HepG2 (cell line): Measurements from ENCODE around the gene TSPAN11.

Experiments used
- CTCF ChIP-seq: sonication (generic); formaldehyde crosslinking; IDR thresholded peaks from 2 replicates; pipeline ENCODE4 v1.5.0; 2020; ENCODE audit warnings: mild to moderate bottlenecking, missing genetic modification reagents, moderate library complexity
- NPAS2 ChIP-seq: sonication (generic); formaldehyde crosslinking; IDR thresholded peaks from 2 replicates; pipeline ENCODE4 v1.8.0; 2022; ENCODE audit warnings: mild to moderate bottlenecking, missing genetic modification reagents, borderline replicate concordance
- PHF20 ChIP-seq: sonication (generic); formaldehyde crosslinking; IDR thresholded peaks from 2 replicates; pipeline ENCODE4 v1.5.0; 2020; ENCODE audit warnings: mild to moderate bottlenecking, missing genetic modification reagents
- RERE ChIP-seq: IDR thresholded peaks from 2 replicates; pipeline ENCODE4 v1.6.1; 2016; ENCODE audit warnings: low read depth, missing genetic modification reagents, missing compliant biosample characterization
- SP1 ChIP-seq, 2 experiments: fragments of 450-650 bp in 1 of 2; sonication (generic) in 1 of 2; formaldehyde crosslinking in 1 of 2; IDR thresholded peaks; 2 replicates each; pipeline versions ENCODE4 v1.4.0 to v1.6.1; 2016 to 2020; ENCODE audit warnings: missing genetic modification reagents in 1 of 2
- TBP ChIP-seq: sonication (generic); formaldehyde crosslinking; IDR thresholded peaks from 2 replicates; pipeline ENCODE4 v1.5.0; 2020; ENCODE audit warnings: missing genetic modification reagents
- UBTF ChIP-seq: sonication (generic); formaldehyde crosslinking; IDR thresholded peaks from 2 replicates; pipeline ENCODE4 v1.4.0; 2020; ENCODE audit warnings: mild to moderate bottlenecking, missing genetic modification reagents
- ZMAT5 ChIP-seq: sonication (generic); formaldehyde crosslinking; IDR thresholded peaks from 2 replicates; pipeline ENCODE4 v1.5.0; 2020; ENCODE audit warnings: mild to moderate bottlenecking, low read depth, missing genetic modification reagents, borderline replicate concordance

- no peak for TF ChIP-seq PHF20 (CRISPR knock-in tag)
- no peak for TF ChIP-seq SP1 (IDR thresholded peaks at IDR 0.05)
- no peak for TF ChIP-seq SP1 (CRISPR knock-in tag; IDR thresholded peaks at IDR 0.05)
- TF ChIP-seq TBP (CRISPR knock-in tag) = no peak
- TF ChIP-seq CTCF = no peak
- TF ChIP-seq ZMAT5 = no peak
- TF ChIP-seq RERE (CRISPR knock-in tag) = no peak
- TF ChIP-seq UBTF = no peak
- TF ChIP-seq NPAS2 (CRISPR knock-in tag) = no peak
These were observed 65.8 kb downstream of the TSPAN11 start for GRCh38 chr12:30992381-30992780.
